GM19452 (cell line): ENCODE results near the gene TXNDC17.
"Not testable (repeated sequence)": the region's sequence is repeated elsewhere in the genome, so short reads cannot be mapped to it uniquely, and the experiment has no call there.

Experiments
- ATAC-seq: cut with Tn5 transposase; IDR thresholded peaks from one replicate; pipeline ENCODE4 v1.9.1; 2021; ENCODE audit not compliant: unreplicated experiment

The TXNDC17 gene

GRCh38 chr17:6660101-6660500 is 19.2 kb downstream of the TXNDC17 start:
- no peak for ATAC-seq

GRCh38 chr17:6660805-6661463 is 20.1 kb downstream of the TXNDC17 start:
- ATAC-seq: peak; percentile 66

GRCh38 chr17:6661464-6661848 is 20.6 kb downstream of the TXNDC17 start:
- ATAC-seq: no peak

- not testable (repeated sequence) for ATAC-seq
These were observed 22.3 kb downstream of the TXNDC17 start for GRCh38 chr17:6663200-6663599.

- no peak for ATAC-seq
These were observed 25.2 kb downstream of the TXNDC17 start for GRCh38 chr17:6666077-6666521.

GRCh38 chr17:6666557-6666956 is 25.7 kb downstream of the TXNDC17 start:
- no peak for ATAC-seq

GRCh38 chr17:6667516-6667915 is 26.7 kb downstream of the TXNDC17 start:
- no peak for ATAC-seq

GRCh38 chr17:6668219-6668618 is 27.4 kb downstream of the TXNDC17 start:
- ATAC-seq: no peak

- ATAC-seq: no peak
These were observed 28.0 kb downstream of the TXNDC17 start for GRCh38 chr17:6668727-6669425.

GRCh38 chr17:6669479-6670212 is 28.8 kb downstream of the TXNDC17 start:
- no peak for ATAC-seq

GRCh38 chr17:6670571-6670970 is 29.7 kb downstream of the TXNDC17 start:
- no peak for ATAC-seq

GRCh38 chr17:6670999-6671398 is 30.1 kb downstream of the TXNDC17 start:
- ATAC-seq: no peak

GRCh38 chr17:6671431-6671830 is 30.6 kb downstream of the TXNDC17 start:
- ATAC-seq: no peak

- no peak for ATAC-seq
These were observed 33.7 kb downstream of the TXNDC17 start for GRCh38 chr17:6674586-6674985.

GRCh38 chr17:6675201-6675825 is 34.5 kb downstream of the TXNDC17 start:
- ATAC-seq: no peak

- no peak for ATAC-seq
These were observed 35.9 kb downstream of the TXNDC17 start for GRCh38 chr17:6676802-6677157.

- ATAC-seq: no peak
These were observed 36.4 kb downstream of the TXNDC17 start for GRCh38 chr17:6677158-6677831.

- ATAC-seq: no peak
These were observed 37.1 kb downstream of the TXNDC17 start for GRCh38 chr17:6677946-6678345.

- ATAC-seq: no peak
These were observed 38.4 kb downstream of the TXNDC17 start for GRCh38 chr17:6679241-6679640.

- ATAC-seq: no peak
These were observed 40.3 kb downstream of the TXNDC17 start for GRCh38 chr17:6681176-6681575.

GRCh38 chr17:6681671-6682070 is 40.8 kb downstream of the TXNDC17 start:
- no peak for ATAC-seq
